Effector CD8-positive, alpha-beta T cell (primary cell): ENCODE results near the gene DOHH.

Experiments
- DNase-seq: peaks from one replicate; lab custom pipeline; 2025; lab: John Stamatoyannopoulos, UW

The DOHH gene

DNA sequence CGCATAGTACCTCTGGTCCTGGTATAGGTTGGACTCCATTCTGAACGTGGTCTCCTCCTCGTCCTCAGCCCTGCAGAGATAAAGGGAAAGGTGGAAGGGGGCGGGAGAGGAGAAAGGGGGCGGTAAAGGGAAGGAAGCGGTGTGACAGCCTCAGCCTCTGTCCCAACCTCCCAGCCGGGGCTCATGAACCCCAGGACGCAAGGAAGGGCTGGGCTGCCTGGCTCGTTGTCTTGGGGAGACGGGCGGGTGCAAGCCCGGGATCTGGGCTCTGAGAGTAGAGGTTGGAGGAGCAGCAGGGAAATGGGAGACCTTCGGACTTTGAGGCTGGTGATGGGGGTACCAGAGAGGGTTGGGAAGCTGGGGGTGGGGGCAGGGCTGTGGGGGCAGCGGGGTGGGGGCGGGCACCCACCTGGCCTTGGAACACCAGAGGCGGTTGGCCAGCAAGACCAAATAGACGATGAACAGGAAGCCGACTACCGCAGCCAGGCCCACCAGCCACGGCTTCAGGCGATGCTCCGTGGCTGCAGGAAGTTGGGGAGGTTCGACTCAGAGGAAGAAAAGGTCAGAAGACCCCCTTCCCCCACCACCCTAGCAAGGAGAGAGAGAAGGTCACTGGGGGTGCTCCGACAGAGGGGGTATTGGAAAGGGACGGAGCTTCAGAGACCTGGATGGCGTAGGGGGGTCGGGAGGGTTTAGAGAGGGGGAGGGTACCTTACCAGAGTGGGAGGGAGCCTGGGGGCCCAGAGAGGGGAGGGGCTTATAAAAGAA lies 21.9 kb downstream of the DOHH start:
- DNase-seq = no peak

DNA sequence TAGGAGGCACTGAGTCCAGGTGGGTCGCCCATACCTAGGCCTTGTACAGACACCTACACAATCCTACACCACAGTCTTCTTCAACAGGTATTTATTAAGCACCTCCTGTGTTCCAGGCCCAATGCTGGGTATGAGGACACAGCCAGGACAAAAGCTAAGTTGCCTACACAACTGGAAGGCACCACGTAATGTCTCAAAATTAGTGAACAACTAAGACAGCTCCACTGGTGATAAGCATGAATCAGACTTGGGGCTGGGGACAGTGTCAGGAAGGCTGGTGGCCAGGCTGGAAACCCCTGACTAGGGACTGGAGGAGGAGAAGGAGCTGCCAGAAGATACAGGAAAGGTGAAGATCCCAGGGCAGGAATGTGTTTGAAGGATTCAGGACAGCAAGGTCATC lies 22.5 kb downstream of the DOHH start:
- DNase-seq = no peak

DNA sequence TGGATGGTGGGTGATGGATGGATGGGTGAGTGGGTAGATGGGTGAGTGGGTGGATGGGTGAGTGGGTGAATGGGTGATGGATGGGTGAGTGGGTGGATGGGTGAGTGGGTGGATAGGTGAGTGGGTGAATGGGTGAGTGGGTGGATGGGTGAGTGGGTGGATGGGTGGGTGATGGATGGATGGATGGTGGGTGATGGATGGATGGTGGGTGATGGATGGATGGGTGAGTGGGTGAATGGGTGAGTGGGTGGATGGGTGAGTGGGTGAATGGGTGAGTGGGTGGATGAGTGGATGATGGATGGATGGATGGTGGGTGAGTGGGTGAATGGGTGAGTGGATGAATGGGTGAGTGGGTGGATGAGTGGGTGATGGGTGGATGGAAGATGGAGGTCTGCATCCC lies 23.0 kb downstream of the DOHH start:
- DNase-seq = no peak

DNA sequence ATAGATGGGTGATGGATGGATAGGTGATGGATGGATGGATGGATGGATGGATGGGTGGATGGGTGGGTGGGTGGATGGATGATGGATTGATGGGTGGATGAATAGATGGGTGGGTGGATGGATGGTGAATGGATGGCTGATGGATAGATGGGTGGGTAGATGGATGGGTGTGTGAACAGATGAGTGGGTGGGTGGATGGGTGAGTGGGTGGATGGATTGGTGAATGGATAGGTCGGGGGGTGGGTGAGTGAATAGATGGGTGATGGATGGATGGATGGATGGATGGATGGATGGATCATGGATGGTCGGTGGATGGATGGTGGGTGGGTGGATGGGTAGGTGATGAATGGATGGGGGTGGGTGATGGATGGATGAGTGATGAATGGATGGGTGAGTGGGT lies 23.6 kb downstream of the DOHH start:
- DNase-seq = no peak

DNA sequence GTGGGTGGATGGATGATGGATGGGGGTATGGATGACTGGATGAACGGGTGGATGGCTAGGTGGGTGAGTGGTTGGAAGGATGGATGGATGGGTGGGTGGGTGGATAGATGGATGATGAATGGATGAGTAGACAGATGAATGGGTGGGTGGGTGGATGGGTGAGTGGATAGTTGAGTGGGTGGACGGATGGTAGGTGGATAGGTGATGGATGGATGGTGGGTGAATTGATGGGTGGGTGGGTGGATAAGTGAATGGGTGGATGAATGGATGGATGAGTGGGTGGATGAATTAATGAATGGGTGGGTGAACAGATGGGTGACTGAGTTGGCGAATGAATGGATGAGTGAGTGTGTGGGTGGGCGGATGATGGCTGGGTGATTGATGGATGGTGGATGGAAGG lies 25.0 kb downstream of the DOHH start:
- DNase-seq = no peak

DNA sequence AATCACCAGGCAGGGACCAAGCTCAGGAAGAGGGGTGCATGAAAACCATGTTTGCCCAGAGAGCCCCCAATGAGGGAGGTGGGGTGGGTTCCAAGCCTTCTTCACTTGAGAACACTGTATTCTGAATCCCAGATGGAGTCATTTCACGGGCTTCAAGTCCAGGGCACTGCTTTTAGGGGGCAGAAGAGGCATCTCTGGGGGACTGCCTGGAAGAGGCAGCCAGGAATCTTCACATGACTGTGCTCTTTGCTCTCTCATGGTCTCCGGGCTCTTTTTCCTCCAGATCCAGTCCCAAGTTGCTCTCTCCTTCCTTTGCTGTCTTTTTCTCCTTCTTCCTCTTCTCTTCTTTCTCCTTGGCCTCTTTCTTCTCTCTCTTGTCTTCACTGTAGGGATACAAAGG lies 25.9 kb downstream of the DOHH start:
- DNase-seq = no peak

DNA sequence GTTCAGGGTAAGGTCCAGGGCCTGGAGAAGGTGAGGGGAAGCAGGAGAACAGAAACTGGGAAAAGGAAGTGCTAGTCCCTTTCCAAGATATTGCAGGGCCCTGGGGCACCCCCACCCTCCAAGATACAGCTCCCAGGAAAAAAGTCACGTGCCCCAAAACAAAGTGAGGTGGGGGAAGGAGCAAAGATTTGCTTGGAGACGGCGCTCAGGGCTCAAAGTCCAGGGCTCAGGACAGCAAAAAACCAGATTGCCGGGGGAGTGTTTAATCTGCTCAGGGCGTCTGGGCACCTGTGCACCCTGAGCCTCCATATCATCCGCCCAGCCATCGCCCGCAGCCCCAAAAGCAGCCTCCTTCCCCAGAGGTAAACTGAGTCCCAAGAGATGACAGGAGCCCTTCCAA lies 26.5 kb downstream of the DOHH start:
- DNase-seq = no peak

DNA sequence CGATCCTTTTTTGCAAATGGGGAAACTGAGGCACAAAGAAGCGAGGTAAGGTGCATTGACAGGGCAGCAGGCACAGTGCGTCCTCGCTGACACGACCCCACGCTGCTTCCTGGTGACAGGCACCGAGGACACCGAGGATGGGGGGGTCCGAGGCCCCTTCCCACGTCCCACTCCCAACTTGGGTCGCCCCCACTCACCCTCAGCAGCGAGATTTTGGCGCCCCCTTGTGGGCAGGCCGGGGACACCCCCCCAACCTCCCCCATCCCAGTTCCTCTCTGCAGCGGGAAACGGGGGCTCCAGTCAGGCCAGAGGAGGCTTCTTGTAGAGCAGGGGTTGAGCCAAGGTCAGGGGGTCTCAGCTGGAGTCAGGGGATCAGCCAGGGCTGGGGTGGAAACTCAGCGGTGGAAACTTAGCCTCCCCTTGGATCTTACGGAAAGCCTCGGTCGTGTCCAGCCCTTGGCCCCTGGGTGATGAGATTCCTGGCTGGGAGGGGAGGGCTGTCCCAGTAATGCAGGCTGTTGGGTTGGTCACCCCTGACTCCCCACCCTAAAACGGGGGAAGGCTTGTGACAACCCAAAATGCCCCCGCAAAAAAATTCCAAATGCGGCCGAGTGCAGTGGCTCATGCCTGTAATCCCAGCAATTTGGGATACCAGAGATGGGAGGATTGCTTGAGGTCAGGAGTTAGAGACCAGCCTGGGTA lies 28.4 kb downstream of the DOHH start:
- peak; percentile 22 for DNase-seq

DNA sequence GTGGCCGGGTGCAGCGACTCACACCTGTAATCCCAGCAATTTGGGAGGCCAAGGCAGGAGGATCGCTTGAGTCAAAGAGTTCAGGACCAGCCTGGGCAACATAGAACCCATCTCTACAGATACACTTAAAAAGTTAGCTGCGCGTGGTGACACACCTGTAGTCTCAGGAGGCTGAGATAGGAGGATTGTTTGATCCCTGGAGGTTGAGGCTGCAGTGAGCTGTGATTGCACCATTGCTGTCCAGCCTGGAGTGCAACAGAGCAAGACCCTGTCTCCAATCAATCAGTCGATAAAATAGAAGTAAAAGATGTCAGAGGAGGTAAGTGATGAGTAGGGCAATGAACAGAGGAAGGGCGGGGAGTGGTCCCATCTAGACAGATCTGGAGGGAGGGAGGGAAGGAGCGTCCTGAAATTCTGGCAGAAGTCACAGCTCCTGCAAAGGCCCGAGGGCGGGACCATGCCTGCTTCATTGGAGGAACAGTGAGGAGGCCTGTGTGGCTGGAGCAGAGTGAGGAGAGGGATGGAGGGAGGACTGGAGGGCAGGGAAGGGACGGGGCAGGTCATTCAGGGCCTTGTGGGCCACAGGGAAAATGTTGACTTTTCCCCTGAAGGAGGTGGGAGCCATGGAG lies 29.9 kb downstream of the DOHH start:
- no peak for DNase-seq

DNA sequence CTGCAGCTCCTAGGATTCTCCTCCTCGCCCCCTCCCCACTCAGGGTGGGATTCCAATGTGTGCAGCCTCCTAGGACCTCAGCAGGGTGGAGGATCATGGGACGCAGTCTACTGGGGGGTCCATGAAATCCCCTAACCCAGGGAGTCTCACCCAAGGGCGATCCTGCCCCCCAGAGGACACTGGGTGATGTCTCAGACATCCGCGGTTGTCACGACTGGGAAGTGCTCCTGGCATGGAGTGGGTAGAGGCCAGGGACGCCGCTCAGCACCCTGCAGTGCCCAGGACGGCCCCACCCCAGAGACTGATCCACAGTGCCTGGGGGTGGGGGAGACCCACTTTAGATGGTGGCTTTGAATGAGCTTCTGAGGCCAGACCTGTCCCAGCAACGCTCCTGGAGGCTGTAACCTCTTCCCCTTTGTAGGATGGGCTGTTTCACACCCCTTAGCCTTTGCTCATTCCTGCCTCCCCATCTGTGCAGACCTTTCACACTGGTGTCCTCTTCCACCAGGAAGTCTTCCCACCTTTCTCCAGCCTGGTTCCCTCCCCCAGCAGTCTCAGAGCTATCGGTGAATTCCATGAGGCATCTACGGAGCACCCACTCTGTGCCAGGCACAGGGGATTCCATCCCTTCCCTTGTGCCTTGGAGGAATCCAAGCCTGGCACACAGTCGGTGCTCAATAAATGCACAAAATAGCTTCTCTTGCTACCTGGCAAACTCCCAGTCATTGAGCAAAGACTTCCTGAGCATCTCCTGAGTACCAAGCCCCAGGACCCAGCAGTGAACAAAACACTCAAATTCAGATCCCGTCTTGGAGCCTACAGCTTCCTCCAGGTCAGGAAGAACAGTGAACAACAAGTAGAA lies 30.6 kb downstream of the DOHH start:
- DNase-seq = no peak

DNA sequence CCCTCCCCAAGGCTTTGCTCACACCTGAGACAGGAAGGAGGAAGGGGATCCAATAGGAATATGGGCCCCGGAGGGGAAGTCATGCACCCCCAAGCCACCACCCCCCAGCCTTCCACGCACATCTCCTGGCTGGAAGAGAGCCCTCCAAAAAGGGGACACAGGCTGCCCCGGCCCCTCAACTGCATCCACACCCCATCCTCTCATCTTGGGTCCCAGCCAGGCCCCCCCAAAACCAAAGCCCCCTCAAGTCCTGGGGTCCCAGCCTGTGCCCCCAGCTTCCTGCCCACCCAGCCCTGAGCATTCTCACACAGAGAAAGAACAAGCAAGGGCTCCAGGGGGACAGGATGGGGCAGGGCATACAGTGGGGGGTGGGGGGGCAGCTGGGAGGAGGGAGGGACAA lies 32.3 kb downstream of the DOHH start:
- no peak for DNase-seq

DNA sequence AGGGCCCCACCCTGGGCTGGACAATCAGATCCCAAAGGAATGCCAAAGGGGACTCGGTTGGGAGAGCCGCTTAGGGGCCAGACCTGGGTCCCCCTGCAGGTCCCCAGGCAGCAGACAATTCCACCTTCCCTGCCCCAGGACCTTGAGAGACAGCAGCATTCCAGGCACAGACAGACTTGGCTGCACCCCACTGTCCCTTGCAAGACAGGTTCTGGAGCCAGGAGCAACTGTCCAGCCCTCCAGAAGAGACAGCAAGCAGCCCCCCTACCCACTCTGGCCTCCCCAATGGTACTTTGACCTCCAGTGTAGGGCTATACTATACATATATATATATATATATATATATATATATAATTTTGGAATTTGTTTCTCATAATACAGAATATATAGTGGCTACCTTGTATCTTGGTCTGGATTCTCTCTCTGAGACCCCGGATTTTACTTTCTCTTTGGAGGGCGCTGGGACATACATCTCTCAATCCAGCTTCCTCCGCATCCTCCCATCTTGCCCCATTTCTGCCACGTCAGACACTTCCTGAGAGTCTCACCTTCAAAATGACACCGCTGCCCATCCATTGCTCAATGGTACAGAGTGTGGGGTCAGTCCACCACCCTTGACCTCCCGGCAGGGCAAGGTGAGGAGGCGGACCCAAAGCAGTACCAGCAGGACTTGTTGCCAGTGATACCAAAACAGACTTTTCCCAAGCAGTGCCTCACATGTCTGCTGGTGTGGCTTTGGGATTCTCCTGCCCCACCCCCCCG lies 32.9 kb downstream of the DOHH start:
- no peak for DNase-seq

DNA sequence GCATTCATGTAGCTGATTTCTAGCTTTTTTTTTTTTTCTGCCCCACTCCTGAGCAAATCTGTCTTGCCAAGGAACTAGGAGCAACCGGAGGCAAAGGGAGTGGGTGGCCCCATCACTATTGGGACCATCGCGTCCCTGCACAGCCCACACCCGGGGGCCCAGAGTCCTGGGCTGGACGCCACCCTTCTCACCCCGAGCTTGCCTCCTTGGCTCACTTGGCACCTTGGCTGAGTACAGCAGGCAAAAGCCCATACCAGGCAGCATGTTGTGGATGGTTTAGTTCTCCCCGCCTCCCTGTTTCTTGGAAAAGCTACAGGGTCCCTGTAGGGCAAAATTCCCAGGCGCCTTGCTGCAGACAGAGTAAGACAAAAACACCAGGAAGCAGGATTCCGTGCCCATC lies 33.8 kb downstream of the DOHH start:
- no peak for DNase-seq

DNA sequence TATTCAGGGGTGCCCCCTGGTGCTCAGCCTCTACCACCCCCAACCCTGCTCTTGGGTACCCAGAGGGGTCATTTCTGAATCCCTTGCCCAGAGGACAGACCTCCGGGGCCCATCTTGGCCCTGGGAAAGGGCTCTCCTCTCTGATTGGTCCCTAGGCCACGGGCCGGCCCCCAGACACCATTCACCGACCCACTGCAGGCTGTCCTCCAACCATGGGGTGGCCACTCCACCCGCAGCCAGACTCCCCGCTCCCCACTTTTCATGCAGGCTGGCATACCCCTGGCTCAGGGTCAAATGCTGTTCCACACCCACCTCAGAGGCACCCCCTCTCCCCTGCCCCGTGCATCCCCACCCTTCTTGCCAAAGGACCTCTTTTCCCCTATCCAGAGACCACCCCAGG lies 34.9 kb downstream of the DOHH start:
- DNase-seq = no peak

DNA sequence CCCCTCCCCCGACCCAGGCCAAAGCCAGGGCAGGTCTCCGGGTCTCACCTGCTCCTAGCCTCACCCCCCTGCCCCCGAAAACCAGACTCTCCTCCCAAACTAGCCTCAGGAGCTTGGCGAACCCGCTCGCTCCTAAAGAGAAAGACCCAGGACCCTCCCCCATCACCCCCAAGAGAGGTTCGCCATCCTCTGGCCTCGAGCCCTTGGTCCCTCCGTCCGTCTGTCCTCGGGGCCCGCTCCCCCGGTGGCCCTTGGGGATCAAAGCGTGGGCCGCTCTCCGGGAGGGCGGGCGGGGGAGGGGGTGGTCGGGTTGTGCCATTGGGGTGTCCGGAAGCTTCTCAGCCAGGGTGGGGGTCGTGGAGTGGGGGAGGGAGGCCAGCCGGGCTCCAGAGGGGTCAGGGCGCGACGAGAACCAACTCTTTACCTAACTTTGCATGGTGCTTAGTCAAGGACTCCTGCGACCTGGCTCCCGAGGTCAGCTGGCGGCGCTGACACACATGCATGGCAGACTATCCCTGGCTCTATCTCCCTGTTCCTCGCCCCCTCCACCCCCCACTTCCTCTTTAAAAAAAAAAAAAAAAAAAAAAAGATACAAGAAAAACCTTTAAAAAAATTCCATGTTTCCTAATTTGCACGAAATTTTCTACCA lies 35.8 kb downstream of the DOHH start:
- DNase-seq = no peak

DNA sequence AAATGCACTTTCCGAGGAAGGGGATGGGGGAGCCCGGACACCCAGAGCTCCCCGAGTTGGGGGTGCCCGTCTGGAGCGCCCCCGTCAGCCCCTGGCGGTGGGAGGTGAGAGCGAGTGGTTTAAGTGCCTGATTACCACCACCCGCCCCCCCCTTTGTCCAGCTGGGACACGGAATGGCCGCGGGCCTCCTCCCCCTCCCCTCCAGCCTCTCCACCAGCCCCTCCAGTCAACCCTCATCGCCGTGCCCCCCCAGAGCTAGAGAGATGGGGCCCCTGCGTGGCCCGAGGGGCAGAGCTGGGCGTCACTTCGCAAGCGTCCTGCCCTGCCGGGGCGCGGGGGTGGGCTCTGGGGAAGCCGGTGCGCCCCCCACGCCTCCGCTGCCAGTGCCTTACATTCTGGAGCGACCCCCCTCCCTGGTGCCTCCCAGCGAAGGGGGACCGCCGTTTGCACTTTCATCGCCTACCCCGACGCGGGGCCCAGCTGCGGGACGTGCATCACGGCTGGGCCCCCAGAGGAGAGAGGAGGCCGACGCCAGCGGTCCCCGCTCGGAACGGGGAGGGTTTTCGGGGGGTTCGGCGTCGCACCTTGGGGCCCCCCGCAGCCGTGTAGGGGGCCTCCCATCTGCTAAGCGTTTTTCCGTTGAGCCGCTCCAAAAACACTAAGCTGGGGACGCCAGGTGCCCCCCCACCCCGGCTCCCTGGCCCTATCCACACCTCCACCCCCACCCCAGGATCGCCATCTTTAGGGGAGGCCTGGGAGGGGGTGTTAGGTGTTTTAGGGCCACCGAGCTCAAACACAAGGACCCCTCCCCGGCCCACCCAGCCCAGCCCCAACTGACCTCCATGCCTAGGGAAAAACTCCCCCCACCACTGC lies 36.5 kb downstream of the DOHH start:
- DNase-seq = no peak

DNA sequence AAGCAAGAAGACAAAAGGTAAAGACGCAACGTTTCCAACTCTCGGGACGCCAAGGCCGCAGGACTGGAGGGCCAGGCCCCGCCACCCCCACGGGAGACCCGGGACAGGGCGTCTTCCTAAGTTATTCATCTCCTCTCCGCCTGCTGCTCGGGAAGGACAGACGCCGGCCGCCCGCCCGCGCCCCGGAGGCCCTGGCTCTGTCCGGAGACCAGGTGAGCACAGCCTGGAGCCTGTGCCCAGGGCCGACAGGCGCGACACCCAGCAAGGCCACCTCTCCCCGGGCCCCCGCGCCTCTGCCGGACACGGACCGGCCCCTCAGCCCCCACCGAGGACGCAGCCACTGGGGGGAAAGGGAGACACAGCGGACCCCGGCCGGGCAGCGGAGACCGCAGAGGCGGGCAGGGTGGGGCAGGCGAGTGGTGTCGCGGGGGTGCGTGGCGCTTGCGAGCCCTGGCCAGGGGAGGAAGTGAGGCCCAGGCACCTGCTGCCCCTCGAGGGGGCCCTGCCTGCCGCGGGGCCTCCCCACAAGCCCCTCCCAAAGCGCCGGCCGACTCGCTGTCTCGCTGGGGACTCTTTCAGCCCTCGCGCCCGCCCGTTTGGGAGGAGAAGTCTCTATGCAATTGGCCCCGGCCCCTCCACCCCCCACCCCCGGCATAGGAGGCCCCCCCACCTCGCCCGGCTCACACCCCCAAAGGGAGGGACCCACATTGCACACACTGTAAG lies 37.3 kb downstream of the DOHH start:
- DNase-seq = no peak

DNA sequence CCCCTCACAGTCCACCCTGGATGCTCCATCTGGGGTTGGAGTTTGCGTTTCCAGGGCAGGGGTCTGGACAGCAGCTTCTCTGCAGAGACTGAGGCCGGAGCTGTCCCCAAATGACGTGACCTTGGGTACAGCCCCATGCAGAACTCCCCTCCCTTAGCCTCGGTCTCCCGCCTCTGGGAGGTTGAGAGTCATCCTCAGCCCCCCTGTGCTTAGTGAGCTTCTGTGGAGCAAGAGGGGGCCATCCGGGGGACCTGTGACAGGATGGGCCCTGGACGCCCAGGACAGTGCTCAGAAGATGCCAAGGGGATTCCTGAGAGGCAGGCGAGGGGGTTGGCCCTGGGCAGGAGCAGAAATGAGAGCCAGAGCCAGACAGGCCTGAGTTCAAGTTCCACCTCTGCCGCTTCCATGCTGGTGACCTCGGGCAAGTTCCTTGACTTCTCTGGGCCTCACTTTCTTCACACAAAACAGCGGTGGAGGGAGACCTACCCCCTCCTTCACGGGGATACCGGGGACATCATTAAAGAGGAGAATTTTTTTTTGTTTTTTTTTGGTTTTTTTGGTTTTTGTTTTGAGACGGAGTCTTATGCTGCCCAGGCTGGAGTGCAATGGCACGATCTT lies 40.4 kb downstream of the DOHH start:
- DNase-seq = no peak
